Progenitor cell of endocrine pancreas (in vitro differentiated cells): Measurements from ENCODE around the gene GPLD1. TPM values are rescaled to one million over a fixed set of nuclear protein-coding genes. Genes with fewer than 3 reads are reported as not detected.
"Not testable (repeated sequence)": the region's sequence is repeated elsewhere in the genome, so short reads cannot be mapped to it uniquely, and the experiment has no call there.

ENCODE experiments used
- DNase-seq: peaks from one replicate; pipeline ENCODE4 v3.0.0; 2021; ENCODE audit warnings: low spot score; ENCODE audit not compliant: unreplicated experiment
- H3K27ac Mint-ChIP-seq: 2 replicates; pipeline ENCODE4 v1.8.0; 2021; ENCODE audit warnings: mild to moderate bottlenecking, moderate library complexity, mixed read lengths
- H3K27me3 Mint-ChIP-seq: 2 replicates; pipeline ENCODE4 v1.8.0; 2021; ENCODE audit warnings: mixed read lengths
- H3K36me3 Mint-ChIP-seq: 2 replicates; pipeline ENCODE4 v1.8.0; 2022; ENCODE audit warnings: mixed read lengths; ENCODE audit not compliant: insufficient read depth
- H3K4me1 Mint-ChIP-seq: 2 replicates; pipeline ENCODE4 v1.8.0; 2021; ENCODE audit warnings: low read depth, mixed read lengths
- H3K4me3 Mint-ChIP-seq: 2 replicates; pipeline ENCODE4 v1.8.0; 2021; ENCODE audit warnings: low read depth, mild to moderate bottlenecking, moderate library complexity, mixed read lengths
- H3K9me3 Mint-ChIP-seq: 2 replicates; pipeline ENCODE4 v1.8.0; 2021; ENCODE audit warnings: low read depth, mixed read lengths
- CTCF ChIP-seq: fragments of 200-600 bp; sonication (generic); IDR thresholded peaks from one replicate; pipeline ENCODE4 v1.5.0; 2021; ENCODE audit warnings: antibody characterized with exemption, mild to moderate bottlenecking; ENCODE audit not compliant: unreplicated experiment
- total RNA-seq: library from RNA; stranded (reverse); gene quantifications from 2 replicates; pipeline ENCODE4 v1.2.1, GENCODE V29; 2021

The GPLD1 gene
- total RNA-seq, 1 donor from 2014 or later = 6.6 TPM

DNA sequence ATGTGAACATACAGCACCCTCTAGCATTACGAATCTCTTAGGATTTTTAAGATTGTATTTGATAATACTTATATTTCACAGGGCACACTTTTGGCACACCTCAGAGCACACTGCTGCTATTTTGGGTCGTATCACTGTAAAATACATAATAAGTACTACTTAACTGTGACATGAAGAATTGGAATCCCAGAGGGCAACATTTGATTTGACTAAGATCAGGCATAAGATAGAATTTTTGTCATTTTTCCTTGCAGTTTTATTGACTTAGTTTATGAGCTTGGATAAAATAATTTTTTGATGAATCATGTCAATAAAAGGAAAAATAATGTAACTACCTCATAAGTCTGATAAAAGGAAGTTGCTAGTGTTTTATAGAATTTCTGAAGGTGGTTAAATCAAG is 64.3 kb downstream of the GPLD1 start:
- H3K36me3 Mint-ChIP-seq = peaks cover 19% of the 10 kb centered on the region

DNA sequence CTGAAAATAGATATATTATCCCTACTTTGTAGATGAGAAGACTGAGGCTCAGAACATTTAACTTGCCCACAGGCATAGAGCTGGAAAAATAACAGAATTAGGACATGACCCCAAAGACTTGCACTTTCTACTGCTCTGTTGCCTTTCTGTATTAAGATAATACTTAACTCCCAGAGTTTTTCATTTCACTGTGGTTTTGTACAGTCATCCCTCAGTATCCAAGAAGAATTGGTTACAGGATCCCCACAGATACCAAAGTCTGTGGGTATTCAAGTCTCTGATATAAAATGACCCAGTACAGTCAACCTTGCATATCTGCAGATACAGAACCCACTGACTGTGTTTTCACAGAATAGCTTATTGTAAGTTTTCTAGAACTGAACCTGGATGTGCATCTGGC is 69.9 kb downstream of the GPLD1 start:
- no peak for DNase-seq
- Mint-ChIP-seq H3K9me3 (no peaks in the 10 kb centered on the region), H3K4me1 (peaks cover 8% of the 10 kb centered on the region), H3K4me3 (no peak overlapping the region), H3K36me3 (peaks cover 31% of the 10 kb centered on the region), H3K27me3 (no peaks in the 10 kb centered on the region), H3K27ac (no peak overlapping the region)
- TF ChIP-seq CTCF = no peak

More for the DNA sequence above, 64.3 kb downstream of the GPLD1 start:
- Mint-ChIP-seq H3K4me3 (no peak overlapping the region), H3K27me3 (no peaks in the 10 kb centered on the region), H3K9me3 (no peaks in the 10 kb centered on the region), H3K4me1 (peaks cover 7% of the 10 kb centered on the region), H3K27ac (no peak overlapping the region)
- no peak for DNase-seq
- TF ChIP-seq CTCF = no peak

DNA sequence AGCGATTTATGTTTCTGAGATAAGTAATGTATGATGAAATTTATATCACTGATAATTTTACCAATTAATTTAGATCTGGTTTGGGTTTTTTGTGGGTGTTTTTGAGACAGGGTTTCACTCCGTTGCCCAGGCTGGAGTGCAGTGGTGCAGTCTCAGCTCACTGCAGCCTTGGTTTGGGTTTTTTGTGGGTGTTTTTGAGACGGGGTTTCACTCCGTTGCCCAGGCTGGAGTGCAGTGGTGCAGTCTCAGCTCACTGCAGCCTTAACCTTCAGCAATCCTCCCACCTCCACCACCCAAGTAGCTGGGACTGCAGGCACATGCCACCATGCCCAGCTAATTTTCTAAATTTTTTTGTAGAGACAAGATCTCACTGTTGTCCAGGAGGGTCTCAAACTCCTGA is 73.6 kb downstream of the GPLD1 start:
- no peak for DNase-seq
- Mint-ChIP-seq H3K4me1 (peaks cover 1% of the 10 kb centered on the region), H3K27ac (no peak overlapping the region), H3K36me3 (peaks cover 34% of the 10 kb centered on the region), H3K4me3 (no peak overlapping the region), H3K9me3 (no peaks in the 10 kb centered on the region), H3K27me3 (no peaks in the 10 kb centered on the region)
- no peak for TF ChIP-seq CTCF

- H3K9me3 Mint-ChIP-seq, H3K4me1 Mint-ChIP-seq, H3K27me3 Mint-ChIP-seq, DNase-seq, H3K27ac Mint-ChIP-seq, H3K4me3 Mint-ChIP-seq: not testable (repeated sequence)
- H3K36me3 Mint-ChIP-seq = peaks cover 33% of the 10 kb centered on the region
Observed at GRCh38 chr6:24414531-24414930, 74.8 kb downstream of the GPLD1 start.

- DNase-seq = no peak
- Mint-ChIP-seq H3K36me3 (peaks cover 25% of the 10 kb centered on the region), H3K4me1 (peaks cover 1% of the 10 kb centered on the region), H3K27ac (no peak overlapping the region), H3K27me3 (no peaks in the 10 kb centered on the region), H3K4me3 (no peak overlapping the region), H3K9me3 (no peaks in the 10 kb centered on the region)
- TF ChIP-seq CTCF = no peak
Observed at GRCh38 chr6:24412294-24412693, 77.1 kb downstream of the GPLD1 start.

DNA sequence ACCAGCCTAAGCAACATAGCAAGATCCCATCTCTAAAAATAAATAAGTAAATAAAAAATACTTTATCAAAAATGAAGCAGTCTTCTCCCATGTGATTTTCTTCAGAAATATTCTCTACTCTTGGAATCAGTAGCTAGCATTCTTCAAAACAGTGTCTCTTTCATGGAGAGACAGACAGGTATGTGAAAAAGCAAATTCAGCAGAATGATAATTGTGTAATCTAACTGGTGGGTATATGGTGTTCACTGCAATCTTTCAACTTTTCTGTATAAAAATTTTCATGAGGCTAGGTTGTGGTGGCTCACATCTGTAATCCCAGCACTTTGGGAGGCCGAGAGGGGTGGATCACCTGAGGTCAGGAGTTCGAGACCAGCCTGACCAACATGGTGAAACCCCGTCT is 78.8 kb downstream of the GPLD1 start:
- no peak for DNase-seq
- TF ChIP-seq CTCF = no peak
- H3K9me3 Mint-ChIP-seq = no peaks in the 10 kb centered on the region
- H3K4me1 Mint-ChIP-seq = no peaks in the 10 kb centered on the region
- H3K36me3 Mint-ChIP-seq = peaks cover 22% of the 10 kb centered on the region
- H3K27me3 Mint-ChIP-seq = no peaks in the 10 kb centered on the region
- no peak overlapping the region for H3K27ac Mint-ChIP-seq
- no peak overlapping the region for H3K4me3 Mint-ChIP-seq
